Astrocyte of the spinal cord (primary cell): ENCODE data around the gene PRLH.

Source experiments
- DNase-seq: peaks from one replicate; pipeline ENCODE4 v3.0.0; 2011; ENCODE audit warnings: low read depth, low spot score
- H3K4me3 ChIP-seq: 2 replicates; pipeline ENCODE4 v1.5.1; 2011; ENCODE audit warnings: low read depth, mild to moderate bottlenecking, low read length, moderate library complexity
- CTCF ChIP-seq: IDR thresholded peaks from 2 replicates; pipeline ENCODE4 v1.5.1; 2012; ENCODE audit warnings: low read depth, mild to moderate bottlenecking, low read length, inconsistent platforms
- in situ Hi-C: cut with HindIII; loops from 2 replicates; pipeline ENCODE4 v1.10.0; 2017; ENCODE audit warnings: low sequenced_read_pairs

Gene PRLH

GRCh38 chr2:237546040-237546875 lies 20.1 kb upstream of the PRLH start:
- no peak overlapping the region for H3K4me3 ChIP-seq
- TF ChIP-seq CTCF = no peak
- in situ Hi-C loops = no loop called here
- DNase-seq = no peak

GRCh38 chr2:237546876-237547395 lies 19.4 kb upstream of the PRLH start:
- TF ChIP-seq CTCF = no peak
- in situ Hi-C loops = no loop called here
- no peak overlapping the region for H3K4me3 ChIP-seq
- no peak for DNase-seq

GRCh38 chr2:237547841-237548416 lies 18.4 kb upstream of the PRLH start:
- no peak for TF ChIP-seq CTCF
- no peak overlapping the region for H3K4me3 ChIP-seq
- DNase-seq = no peak
- in situ Hi-C loops = no loop called here

- in situ Hi-C loops = no loop called here
- no peak for TF ChIP-seq CTCF
- DNase-seq = no peak
- no peak overlapping the region for H3K4me3 ChIP-seq
Observed at GRCh38 chr2:237549216-237549615, 17.2 kb upstream of the PRLH start.

GRCh38 chr2:237549643-237550415 lies 16.5 kb upstream of the PRLH start:
- no peak overlapping the region for H3K4me3 ChIP-seq
- no peak for DNase-seq
- in situ Hi-C loops = no loop called here
- no peak for TF ChIP-seq CTCF

- TF ChIP-seq CTCF = no peak
- no peak for DNase-seq
- no peak overlapping the region for H3K4me3 ChIP-seq
- in situ Hi-C loops = no loop called here
Observed at GRCh38 chr2:237551071-237551574, 15.3 kb upstream of the PRLH start.
